Bronchial epithelial cell (primary cell): ENCODE measurements around the gene MYO18A. TPM values are rescaled to one million over a fixed set of nuclear protein-coding genes. Genes with fewer than 3 reads are reported as not detected.

Experiments used
- DNase-seq: peaks from one replicate; pipeline ENCODE4 v3.0.0-alpha.2; 2010; ENCODE audit warnings: low read depth
- FAIRE-seq: peaks from 2 replicates; lab custom pipeline; 2011; peaks lifted over from hg19 to GRCh38; lab: Jason Lieb, UNC
- H3K27me3 ChIP-seq: 2 replicates; pipeline ENCODE4 v1.5.1; 2011; ENCODE audit warnings: low read length; ENCODE audit not compliant: control insufficient read depth, insufficient read depth
- H3K36me3 ChIP-seq: 2 replicates; pipeline ENCODE4 v1.5.1; 2011; ENCODE audit warnings: low read length; ENCODE audit not compliant: control insufficient read depth, insufficient read depth
- H3K4me3 ChIP-seq: 2 replicates; pipeline ENCODE4 v1.5.1; 2011; ENCODE audit warnings: mild to moderate bottlenecking, low read depth, low read length, control low read depth
- CTCF ChIP-seq: IDR thresholded peaks from 2 replicates; pipeline ENCODE4 v1.5.1; 2011; ENCODE audit warnings: mild to moderate bottlenecking, moderate library complexity, low read length, control low read depth, inconsistent platforms; ENCODE audit not compliant: insufficient read depth, severe bottlenecking
- total RNA-seq: library from RNA; depleted of rRNA; stranded (reverse); fragments of >200 nt; gene quantifications from 2 replicates; pipeline ENCODE4 v1.2.1, GENCODE V29; 2014

The MYO18A gene
- total RNA-seq, 1 donor from 2014 or later = 23.4 TPM

- no peak for TF ChIP-seq CTCF
- FAIRE-seq = no peak
Measured at GRCh38 chr17:29216181-29216580, 36.0 kb upstream of the MYO18A start.

GRCh38 chr17:29215717-29216116 lies 35.5 kb upstream of the MYO18A start:
- FAIRE-seq (no peak), DNase-seq (peak; percentile 72)
- Histone ChIP-seq H3K4me3 (no peak overlapping the region), H3K27me3 (no peaks in the 10 kb centered on the region), H3K36me3 (no peaks in the 10 kb centered on the region)
- TF ChIP-seq CTCF = no peak

More at GRCh38 chr17:29216181-29216580, 36.0 kb upstream of the MYO18A start:
- Histone ChIP-seq H3K4me3 (no peak overlapping the region), H3K36me3 (no peaks in the 10 kb centered on the region), H3K27me3 (no peaks in the 10 kb centered on the region)
- no peak for DNase-seq

- peak; percentile 7 for FAIRE-seq
Measured at GRCh38 chr17:29215174-29215573, 35.0 kb upstream of the MYO18A start.

DNA sequence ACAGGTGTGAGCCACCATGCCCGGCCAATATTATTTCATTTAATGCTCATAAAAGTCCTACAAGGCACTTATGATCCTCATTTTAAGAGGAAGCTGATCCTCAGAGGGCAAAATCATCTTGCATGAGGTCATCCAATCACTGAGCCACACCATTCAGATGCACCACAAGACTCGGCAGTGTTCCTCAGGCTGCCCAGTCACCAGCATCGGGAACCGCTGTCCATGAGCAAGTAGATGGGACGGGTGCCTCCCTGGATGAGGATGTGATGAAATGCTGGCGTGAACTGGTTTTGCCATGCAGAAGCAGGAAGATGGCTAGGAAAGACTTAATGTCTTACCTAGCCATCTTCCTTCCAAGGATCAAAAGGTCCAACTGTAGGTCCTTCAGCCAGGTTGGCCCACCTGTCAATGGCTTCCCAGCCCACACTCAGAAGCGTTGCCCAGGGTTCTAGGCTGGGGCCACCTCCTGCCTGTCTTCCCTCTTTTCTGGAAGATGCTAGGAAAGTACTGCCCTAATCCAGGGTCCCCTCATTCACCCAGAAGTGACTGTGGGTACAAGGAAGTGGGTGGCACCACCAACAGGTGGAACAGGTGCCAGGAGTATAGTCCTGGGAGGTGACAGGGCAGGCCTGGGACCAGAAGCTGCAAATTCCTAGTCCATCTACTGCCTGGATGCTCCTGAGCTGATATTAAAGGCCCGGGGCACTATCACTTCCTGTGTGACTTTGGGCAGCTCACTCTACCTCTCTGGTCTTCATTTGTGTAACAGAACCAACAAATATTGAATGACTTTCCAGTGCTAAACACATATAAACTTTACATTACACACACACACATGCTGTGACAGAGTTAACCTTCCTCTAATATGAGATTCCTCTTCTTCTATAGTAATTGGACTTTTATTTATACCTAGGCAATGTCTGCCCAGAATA lies 34.3 kb upstream of the MYO18A start:
- H3K4me3 ChIP-seq = no peak overlapping the region
- H3K36me3 ChIP-seq = no peaks in the 10 kb centered on the region
- no peak for FAIRE-seq
- H3K27me3 ChIP-seq = no peaks in the 10 kb centered on the region
- no peak for DNase-seq
- TF ChIP-seq CTCF = no peak

More at GRCh38 chr17:29215174-29215573, 35.0 kb upstream of the MYO18A start:
- DNase-seq = no peak
- no peak for TF ChIP-seq CTCF
- no peaks in the 10 kb centered on the region for H3K27me3 ChIP-seq
- no peak overlapping the region for H3K4me3 ChIP-seq
- no peaks in the 10 kb centered on the region for H3K36me3 ChIP-seq

DNA sequence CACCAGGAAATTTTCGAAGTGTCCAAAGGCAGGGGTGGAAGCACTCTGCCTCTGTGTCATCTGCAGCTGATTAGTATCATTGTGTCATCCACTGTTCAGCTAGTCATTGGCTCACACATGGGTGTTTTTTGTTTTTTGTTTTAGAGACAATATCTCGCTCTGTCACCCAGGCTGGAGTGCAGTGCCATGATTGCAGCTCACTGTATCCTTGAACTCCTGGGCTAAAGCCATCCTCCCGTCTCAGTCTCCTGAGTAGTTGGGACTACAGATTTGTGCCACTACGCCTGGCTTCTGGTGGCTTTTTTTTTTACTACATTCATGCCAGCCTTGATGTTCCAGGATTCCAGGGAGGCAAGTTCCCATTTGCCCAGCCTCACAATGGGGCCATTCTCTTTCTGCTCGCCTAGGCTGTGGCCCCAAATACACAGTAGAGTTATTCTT lies 32.5 kb upstream of the MYO18A start:
- DNase-seq (peak; percentile 38), FAIRE-seq (peak; percentile 32)
- TF ChIP-seq CTCF = no peak
- H3K27me3 ChIP-seq = no peaks in the 10 kb centered on the region
- no peaks in the 10 kb centered on the region for H3K36me3 ChIP-seq
- H3K4me3 ChIP-seq = no peak overlapping the region
